HG03045 (cell line): ENCODE measurements around the gene IFI44.

Experiments
- ATAC-seq: cut with Tn5 transposase; IDR thresholded peaks from one replicate; pipeline ENCODE4 v1.9.1; 2021; ENCODE audit warnings: mild to moderate bottlenecking, moderate library complexity; ENCODE audit not compliant: unreplicated experiment

Gene IFI44

DNA sequence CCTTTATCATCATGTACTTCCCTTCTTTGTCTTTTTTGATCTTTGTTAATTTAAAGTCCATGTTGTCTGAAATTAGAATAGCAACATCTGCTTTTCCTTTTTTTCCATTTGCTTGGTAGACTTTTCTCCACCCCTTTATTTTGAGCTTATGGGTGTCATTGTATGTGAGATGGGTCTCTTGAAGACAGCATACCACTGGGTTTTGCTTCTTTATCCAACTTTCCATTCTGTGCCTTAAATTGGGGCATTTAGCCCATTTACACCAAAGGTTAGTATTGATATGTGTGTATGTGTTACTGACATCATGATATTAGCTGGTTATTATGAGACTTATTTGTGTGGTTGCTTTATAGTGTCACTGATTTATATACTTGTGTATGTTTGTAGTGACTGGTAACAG, 50.2 kb downstream of the IFI44 start:
- ATAC-seq = no peak

DNA sequence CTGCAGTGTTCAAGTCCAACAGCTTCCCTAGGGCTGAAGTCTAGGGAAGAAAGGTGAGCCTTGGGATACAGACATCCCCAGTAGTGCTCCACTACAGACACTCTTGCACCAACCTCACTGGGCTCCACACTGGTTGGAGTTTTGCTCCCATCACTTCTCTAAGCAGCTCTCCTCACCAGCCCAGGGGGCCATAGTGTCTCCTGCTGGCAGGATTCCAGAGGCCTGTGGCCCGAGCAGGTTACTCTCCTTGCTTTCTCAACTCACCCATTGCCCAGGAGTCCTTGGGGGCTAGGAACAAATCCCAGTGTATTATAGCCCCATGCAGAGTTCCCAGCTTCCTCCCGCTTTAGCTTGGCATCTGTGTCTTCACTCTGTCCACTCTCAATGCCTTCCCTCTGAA, 52.8 kb downstream of the IFI44 start:
- ATAC-seq = no peak

DNA sequence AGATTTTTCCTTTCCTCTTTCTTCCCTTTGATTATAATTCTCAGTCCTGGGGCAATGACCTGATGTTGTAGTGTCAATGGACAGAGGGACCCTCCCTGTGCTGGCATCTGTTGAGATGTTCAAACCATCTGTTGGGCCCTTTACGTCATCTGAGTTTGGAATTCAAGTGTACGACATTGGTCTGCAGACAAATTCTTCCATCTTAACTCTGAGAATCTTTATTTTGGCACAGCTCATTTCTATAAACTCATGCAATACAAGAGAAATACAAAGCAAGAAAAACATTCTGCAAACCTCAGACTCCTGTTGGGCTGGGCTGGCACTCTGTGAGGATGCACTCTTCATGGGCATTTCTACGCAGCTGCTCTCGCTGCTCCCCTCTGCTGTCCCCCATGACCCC, 54.2 kb downstream of the IFI44 start:
- no peak for ATAC-seq

DNA sequence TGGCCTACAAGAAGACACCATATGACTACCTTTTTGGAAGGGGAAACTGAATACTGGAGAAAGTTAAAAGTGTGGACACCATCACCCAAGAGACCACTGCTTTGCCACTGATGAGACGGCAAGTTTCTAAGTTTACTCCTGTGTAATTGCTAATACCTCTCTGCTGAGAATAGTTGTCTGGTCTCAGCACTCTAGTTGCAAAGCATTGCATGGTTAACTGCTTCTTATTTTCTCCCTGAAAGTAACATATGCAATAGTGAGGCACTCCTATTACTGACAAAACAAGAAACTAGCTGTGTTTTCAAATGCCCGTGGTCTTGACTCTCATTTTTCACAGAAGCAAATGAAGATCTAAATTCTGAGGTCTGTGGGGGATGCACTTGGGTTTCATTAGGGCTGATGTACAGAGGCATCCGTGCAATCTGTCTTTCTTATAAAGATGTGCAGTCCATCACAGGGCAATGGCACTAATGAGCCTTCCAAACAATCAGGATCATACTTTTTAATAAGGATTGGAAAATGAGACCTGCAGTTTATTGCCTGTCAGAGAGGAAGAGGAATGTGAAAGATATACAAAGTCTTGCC, 62.9 kb downstream of the IFI44 start:
- ATAC-seq = no peak

DNA sequence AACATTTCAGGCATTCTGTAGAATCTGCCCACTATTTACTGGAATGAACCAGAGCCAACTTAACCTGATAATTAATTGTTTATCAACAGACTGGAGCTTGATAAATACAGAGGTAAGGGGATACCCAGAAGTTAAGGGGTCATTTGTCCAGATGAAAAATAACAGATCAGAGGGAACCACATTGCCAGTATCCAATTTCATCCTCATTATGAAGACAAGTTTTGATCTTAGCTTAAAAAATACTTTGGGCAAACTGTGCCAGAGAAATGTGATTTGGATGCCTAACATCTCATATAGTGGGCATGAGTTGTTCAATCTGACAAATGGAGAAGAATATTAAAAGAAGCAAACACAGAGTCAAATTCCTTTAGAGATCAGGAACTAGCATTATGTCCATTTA, 63.7 kb downstream of the IFI44 start:
- ATAC-seq = no peak
